DND-41 (cell line): Measurements from ENCODE around the gene RBM26.

Experiments used
- ATAC-seq: fragments of 200-7000 bp; cut with Tn5 transposase; 3 replicates; pipeline ENCODE4 v1.9.1; 2021; ENCODE audit warnings: low read depth; ENCODE audit not compliant: insufficient read depth
- DNase-seq: peaks from one replicate; pipeline ENCODE4 v3.0.0-alpha.2; 2020
- H2AFZ ChIP-seq: 2 replicates; pipeline ENCODE4 v1.6.0; 2012; ENCODE audit warnings: low read depth, low read length
- H3K27ac ChIP-seq: 2 replicates; pipeline ENCODE4 v1.5.1; 2012; ENCODE audit warnings: low read length, inconsistent platforms
- H3K27me3 ChIP-seq: fragments of 200-600 bp; sonication (generic); 2 replicates; pipeline ENCODE4 v1.6.0; 2012; ENCODE audit warnings: low read length, mild to moderate bottlenecking, inconsistent platforms; ENCODE audit not compliant: insufficient read depth, poor library complexity
- H3K36me3 ChIP-seq: 2 replicates; pipeline ENCODE4 v1.5.1; 2012; ENCODE audit warnings: low read length, inconsistent platforms; ENCODE audit not compliant: insufficient read depth
- H3K4me1 ChIP-seq: 2 replicates; pipeline ENCODE4 v1.5.1; 2012; ENCODE audit warnings: mild to moderate bottlenecking, low read length; ENCODE audit not compliant: insufficient read depth
- H3K4me2 ChIP-seq: 2 replicates; pipeline ENCODE4 v1.6.0; 2012; ENCODE audit warnings: mild to moderate bottlenecking, moderate library complexity, low read length, inconsistent platforms; ENCODE audit not compliant: insufficient read depth
- H3K4me3 ChIP-seq, 2 experiments: fragments of 200-600 bp in 1 of 2; shearing (Covaris generic) in 1 of 2; 2 replicates each; pipeline ENCODE4 v1.5.1; 2012 to 2016; ENCODE audit warnings: inconsistent platforms in 2 of 2, low read length in 2 of 2, mild to moderate bottlenecking in 2 of 2, low read depth in 1 of 2, moderate library complexity in 1 of 2
- H3K79me2 ChIP-seq: 2 replicates; pipeline ENCODE4 v1.6.0; 2012; ENCODE audit warnings: low read length, inconsistent platforms; ENCODE audit not compliant: insufficient read depth
- H3K9ac ChIP-seq: 2 replicates; pipeline ENCODE4 v1.6.0; 2012; ENCODE audit warnings: low read depth, mild to moderate bottlenecking, inconsistent platforms, low read length, moderate library complexity
- H3K9me3 ChIP-seq: 2 replicates; pipeline ENCODE4 v1.5.1; 2012; ENCODE audit warnings: low read length, moderate library complexity, mild to moderate bottlenecking, inconsistent platforms; ENCODE audit not compliant: insufficient read depth, severe bottlenecking
- H4K20me1 ChIP-seq: 2 replicates; pipeline ENCODE4 v1.6.0; 2012; ENCODE audit warnings: low read length; ENCODE audit not compliant: insufficient read depth
- CTCF ChIP-seq: IDR thresholded peaks from 2 replicates; pipeline ENCODE4 v1.5.1; 2012; ENCODE audit warnings: borderline replicate concordance, low read length, moderate library complexity, mild to moderate bottlenecking; ENCODE audit not compliant: poor library complexity, severe bottlenecking; ENCODE audit errors: extremely low read depth
- EZH2 ChIP-seq: IDR thresholded peaks from 3 replicates; pipeline ENCODE4 v1.6.1; 2012; ENCODE audit warnings: borderline replicate concordance, low read depth, mild to moderate bottlenecking, moderate library complexity, low read length, inconsistent platforms; ENCODE audit not compliant: severe bottlenecking

The RBM26 gene

GRCh38 chr13:79307866-79308298, 98.2 kb downstream of the RBM26 start:
- peak; percentile 59 for ATAC-seq
- DNase-seq: peak; percentile 9

GRCh38 chr13:79307433-79307861, 98.6 kb downstream of the RBM26 start:
- no peak overlapping the region for H3K4me3 ChIP-seq
- no peak overlapping the region for H3K9ac ChIP-seq
- H2AFZ ChIP-seq: no peak overlapping the region
- H3K79me2 ChIP-seq: no peaks in the 10 kb centered on the region
- no peaks in the 10 kb centered on the region for H4K20me1 ChIP-seq
- DNase-seq (no peak), ATAC-seq (peak; percentile 38; the same call in 2 of the 3 replicates)
- H3K9me3 ChIP-seq: no peaks in the 10 kb centered on the region
- H3K27me3 ChIP-seq: no peaks in the 10 kb centered on the region
- TF ChIP-seq CTCF: no peak
- TF ChIP-seq EZH2: no peak
- H3K36me3 ChIP-seq: no peaks in the 10 kb centered on the region
- no peaks in the 10 kb centered on the region for H3K4me1 ChIP-seq
- no peak overlapping the region for H3K4me2 ChIP-seq
- H3K27ac ChIP-seq: no peak overlapping the region

More at GRCh38 chr13:79307866-79308298, 98.2 kb downstream of the RBM26 start:
- Histone ChIP-seq H3K27me3 (no peaks in the 10 kb centered on the region), H3K4me2 (no peak overlapping the region), H3K9me3 (no peaks in the 10 kb centered on the region), H2AFZ (no peak overlapping the region), H3K4me1 (no peaks in the 10 kb centered on the region), H3K79me2 (no peaks in the 10 kb centered on the region), H3K36me3 (no peaks in the 10 kb centered on the region), H3K4me3 (no peak overlapping the region), H3K9ac (no peak overlapping the region), H4K20me1 (no peaks in the 10 kb centered on the region), H3K27ac (no peak overlapping the region)
- TF ChIP-seq CTCF (no peak), EZH2 (no peak)

GRCh38 chr13:79306650-79307049, 99.4 kb downstream of the RBM26 start:
- Histone ChIP-seq H3K79me2 (no peaks in the 10 kb centered on the region), H3K27ac (no peak overlapping the region), H2AFZ (no peak overlapping the region), H3K9me3 (no peaks in the 10 kb centered on the region), H4K20me1 (no peaks in the 10 kb centered on the region), H3K36me3 (no peaks in the 10 kb centered on the region), H3K4me2 (no peak overlapping the region), H3K9ac (no peak overlapping the region), H3K4me3 (no peak overlapping the region), H3K4me1 (no peaks in the 10 kb centered on the region), H3K27me3 (no peaks in the 10 kb centered on the region)
- ATAC-seq (no peak), DNase-seq (no peak)
- TF ChIP-seq CTCF: no peak
- TF ChIP-seq EZH2: no peak

DNA sequence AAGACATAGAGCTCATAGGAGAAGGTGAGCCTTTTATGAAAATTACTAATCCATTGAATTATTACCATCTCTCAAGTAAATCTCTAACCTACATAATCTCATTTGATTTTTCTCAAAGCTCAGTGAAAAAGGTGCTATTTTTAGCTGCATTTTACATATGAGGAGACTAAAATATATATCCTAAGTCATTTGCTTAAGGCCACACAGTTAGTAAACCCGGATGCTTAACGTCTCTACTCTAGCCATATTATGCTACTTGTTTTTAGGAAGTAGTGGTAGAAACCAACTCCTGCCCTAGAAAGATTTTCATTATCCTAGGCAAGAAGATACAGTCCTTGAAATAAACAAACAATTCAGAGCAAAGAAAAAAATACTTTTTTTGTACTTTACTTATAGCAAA, 108.9 kb downstream of the RBM26 start:
- H3K9ac ChIP-seq: no peak overlapping the region
- H2AFZ ChIP-seq: no peak overlapping the region
- TF ChIP-seq EZH2 (no peak), CTCF (no peak)
- H4K20me1 ChIP-seq: no peaks in the 10 kb centered on the region
- peaks cover 9% of the 10 kb centered on the region for H3K27me3 ChIP-seq
- no peaks in the 10 kb centered on the region for H3K4me1 ChIP-seq
- no peak for ATAC-seq
- H3K4me2 ChIP-seq: no peak overlapping the region
- H3K27ac ChIP-seq: no peak overlapping the region
- no peaks in the 10 kb centered on the region for H3K36me3 ChIP-seq
- DNase-seq: no peak
- H3K9me3 ChIP-seq: no peaks in the 10 kb centered on the region
- H3K4me3 ChIP-seq: no peak overlapping the region
- H3K79me2 ChIP-seq: no peaks in the 10 kb centered on the region
